ENCODE results near the gene TLCD1. TPM values are rescaled to one million over a fixed set of nuclear protein-coding genes. Genes with fewer than 3 reads are reported as not detected.

TLCD1 gene
- total RNA-seq, 4 donors from 2014 or later: 0.46 to 0.82 (median 0.75) TPM; not detected in 1

GRCh38 chr17:28700278-28700677 is 25.8 kb downstream of the TLCD1 start:
- in situ Hi-C loops (cut with MboI; ENCODE audit: low sequenced_read_pairs in 4 of 4): no loop called here
- TF ChIP-seq POLR2A (IDR thresholded peaks at IDR 0.05): no peak
- TF ChIP-seq CTCF (IDR thresholded peaks at IDR 0.05 in 4 of 5, conservative IDR thresholded peaks at IDR 0.05 in 1 of 5): no peak

GRCh38 chr17:28698253-28698941 is 27.6 kb downstream of the TLCD1 start:
- H3K4me1 ChIP-seq: no peaks in the 10 kb centered on the region
- no peak for TF ChIP-seq POLR2A (IDR thresholded peaks at IDR 0.05)
- peaks cover 8 to 100% of the 10 kb centered on the region in 2 donors for H3K36me3 ChIP-seq
- DNase-seq (no peak), ATAC-seq (no peak)
- no peak overlapping the region for H3K27ac ChIP-seq
- no peak overlapping the region for H3K4me3 ChIP-seq
- H3K9me3 ChIP-seq: no peaks in the 10 kb centered on the region
- in situ Hi-C loops (cut with MboI; ENCODE audit: low sequenced_read_pairs in 4 of 4): no loop called here
- intact Hi-C loops (cut with DNase I; ENCODE audit: low total_unique reads): no loop called here
- H3K27me3 ChIP-seq: no peaks in the 10 kb centered on the region

More at GRCh38 chr17:28700278-28700677, 25.8 kb downstream of the TLCD1 start:
- ATAC-seq: no peak
- Histone ChIP-seq H3K27ac (no peak overlapping the region), H3K4me3 (no peak overlapping the region), H3K27me3 (no peaks in the 10 kb centered on the region), H3K4me1 (no peaks in the 10 kb centered on the region), H3K9me3 (no peaks in the 10 kb centered on the region), H3K36me3 (peaks cover 8 to 96% of the 10 kb centered on the region in 2 donors)
- intact Hi-C loops (cut with DNase I; ENCODE audit: low total_unique reads): no loop called here
- no peak for DNase-seq

- TF ChIP-seq POLR2A (IDR thresholded peaks at IDR 0.05): no peak
- TF ChIP-seq CTCF (IDR thresholded peaks at IDR 0.05 in 4 of 5, conservative IDR thresholded peaks at IDR 0.05 in 1 of 5): no peak
- Histone ChIP-seq H3K27me3 (no peaks in the 10 kb centered on the region), H3K4me1 (no peaks in the 10 kb centered on the region), H3K4me3 (no peak overlapping the region), H3K9me3 (no peaks in the 10 kb centered on the region), H3K36me3 (peaks cover 19 to 96% of the 10 kb centered on the region in 2 donors), H3K27ac (no peak overlapping the region)
- in situ Hi-C loops (cut with MboI; ENCODE audit: low sequenced_read_pairs in 4 of 4): no loop called here
- no peak for DNase-seq
- no peak for ATAC-seq
- intact Hi-C loops (cut with DNase I; ENCODE audit: low total_unique reads): no loop called here
Measured at GRCh38 chr17:28693869-28694268, 32.2 kb downstream of the TLCD1 start.

GRCh38 chr17:28689011-28689410 is 37.0 kb downstream of the TLCD1 start:
- in situ Hi-C loops (cut with MboI; ENCODE audit: low sequenced_read_pairs in 4 of 4) (no loop called here), intact Hi-C loops (cut with DNase I; ENCODE audit: low total_unique reads) (no loop called here)

DNA sequence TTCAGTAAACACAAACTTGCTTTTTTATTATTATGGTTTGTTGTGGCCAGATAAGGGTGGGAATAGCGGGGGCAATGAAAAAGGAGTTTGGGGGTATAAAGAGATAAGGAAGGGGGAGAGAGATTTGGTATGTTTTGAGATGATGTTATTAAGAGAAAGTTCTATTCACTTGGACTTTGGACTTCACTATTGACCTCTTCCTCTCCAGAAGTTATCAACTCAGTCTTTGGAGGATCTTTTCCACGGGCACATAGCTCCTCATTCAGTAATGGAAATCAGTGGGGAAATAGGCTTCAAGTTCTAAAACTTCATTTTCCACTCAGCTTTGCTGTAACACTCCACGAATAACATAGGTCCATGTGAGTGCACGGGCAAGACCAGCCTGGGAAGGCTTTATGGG is 37.6 kb downstream of the TLCD1 start:
- no peak for ATAC-seq
- peaks cover 22 to 96% of the 10 kb centered on the region in 2 donors for H3K36me3 ChIP-seq

More at GRCh38 chr17:28689011-28689410, 37.0 kb downstream of the TLCD1 start:
- no peaks in the 10 kb centered on the region for H3K4me1 ChIP-seq
- no peak overlapping the region for H3K4me3 ChIP-seq
- H3K36me3 ChIP-seq: peaks cover 22 to 96% of the 10 kb centered on the region in 2 donors
- no peak for TF ChIP-seq CTCF (IDR thresholded peaks at IDR 0.05 in 4 of 5, conservative IDR thresholded peaks at IDR 0.05 in 1 of 5)
- TF ChIP-seq POLR2A (IDR thresholded peaks at IDR 0.05): no peak
- DNase-seq (no peak), ATAC-seq (no peak)
- no peak overlapping the region for H3K27ac ChIP-seq
- no peaks in the 10 kb centered on the region for H3K27me3 ChIP-seq
- no peaks in the 10 kb centered on the region for H3K9me3 ChIP-seq

More for the DNA sequence above, 37.6 kb downstream of the TLCD1 start:
- Histone ChIP-seq H3K27ac (no peak overlapping the region), H3K4me3 (no peak overlapping the region), H3K9me3 (no peaks in the 10 kb centered on the region), H3K4me1 (no peaks in the 10 kb centered on the region), H3K27me3 (no peaks in the 10 kb centered on the region)
- in situ Hi-C loops (cut with MboI; ENCODE audit: low sequenced_read_pairs in 4 of 4): no loop called here
- intact Hi-C loops (cut with DNase I; ENCODE audit: low total_unique reads): no loop called here
- no peak for TF ChIP-seq POLR2A (IDR thresholded peaks at IDR 0.05)
- TF ChIP-seq CTCF (IDR thresholded peaks at IDR 0.05 in 4 of 5, conservative IDR thresholded peaks at IDR 0.05 in 1 of 5): no peak
- no peak for DNase-seq

Data from gastrocnemius medialis (tissue), 4 donors.